GM18867 (cell line): Measurements from ENCODE around the gene SMIM35.
"Not testable (repeated sequence)": the region's sequence is repeated elsewhere in the genome, so short reads cannot be mapped to it uniquely, and the experiment has no call there.

ENCODE experiments used
- ATAC-seq: cut with Tn5 transposase; IDR thresholded peaks from one replicate; pipeline ENCODE4 v1.9.1; 2021; ENCODE audit warnings: mild to moderate bottlenecking, moderate library complexity; ENCODE audit not compliant: unreplicated experiment

Gene SMIM35

DNA sequence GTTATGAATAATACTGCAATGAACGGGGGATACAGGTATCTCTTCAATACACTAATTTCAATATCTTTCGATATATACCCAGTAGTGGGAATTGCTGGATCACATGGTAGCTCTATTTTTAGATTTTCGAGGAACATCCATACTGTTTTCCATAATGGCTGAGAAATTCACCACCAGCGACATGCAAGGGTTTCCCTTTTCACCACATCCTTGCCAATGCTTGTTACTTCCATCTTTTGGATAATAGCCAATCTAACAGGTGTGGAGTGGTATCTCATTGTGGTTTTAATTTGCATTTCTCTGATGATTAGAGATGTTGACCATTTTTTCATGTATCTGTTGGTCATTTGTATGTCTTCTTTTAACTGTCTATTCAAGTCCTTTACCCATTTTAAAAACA is 94.6 kb downstream of the SMIM35 start:
- ATAC-seq = peak; percentile 41

DNA sequence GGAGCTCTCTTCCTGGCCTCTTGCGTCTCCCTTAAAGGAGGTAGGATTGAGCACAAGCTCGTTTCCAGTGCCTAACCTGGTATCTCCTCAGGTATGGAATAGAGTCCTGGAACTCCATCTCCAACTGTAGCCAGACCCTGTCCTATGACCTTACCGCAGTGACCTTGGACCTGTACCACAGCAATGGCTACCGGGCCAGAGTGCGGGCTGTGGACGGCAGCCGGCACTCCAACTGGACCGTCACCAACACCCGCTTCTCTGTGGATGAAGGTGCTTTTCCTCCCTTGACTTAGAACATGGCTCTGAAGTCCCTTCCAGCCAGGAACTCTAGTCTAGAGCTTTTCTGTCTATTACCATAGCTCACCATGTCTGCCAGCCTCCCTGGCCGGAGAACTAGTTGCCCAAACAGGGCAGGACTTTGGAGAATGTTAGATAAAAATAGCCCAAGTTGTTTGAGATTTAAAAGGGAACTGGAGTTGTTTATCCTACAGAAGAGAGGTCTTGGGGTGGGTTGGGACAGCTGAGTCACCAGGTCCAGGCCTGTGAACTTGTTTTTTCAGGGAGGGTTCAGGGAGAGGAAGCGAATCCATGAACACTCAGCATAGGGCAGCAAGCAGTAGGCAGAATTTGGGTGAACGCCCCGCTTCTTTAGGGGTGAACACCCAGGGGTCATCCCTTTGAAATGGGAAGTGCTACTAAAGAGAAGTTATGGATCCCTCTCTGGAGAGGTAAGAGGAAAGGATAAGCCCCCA is 97.2 kb downstream of the SMIM35 start:
- no peak for ATAC-seq

DNA sequence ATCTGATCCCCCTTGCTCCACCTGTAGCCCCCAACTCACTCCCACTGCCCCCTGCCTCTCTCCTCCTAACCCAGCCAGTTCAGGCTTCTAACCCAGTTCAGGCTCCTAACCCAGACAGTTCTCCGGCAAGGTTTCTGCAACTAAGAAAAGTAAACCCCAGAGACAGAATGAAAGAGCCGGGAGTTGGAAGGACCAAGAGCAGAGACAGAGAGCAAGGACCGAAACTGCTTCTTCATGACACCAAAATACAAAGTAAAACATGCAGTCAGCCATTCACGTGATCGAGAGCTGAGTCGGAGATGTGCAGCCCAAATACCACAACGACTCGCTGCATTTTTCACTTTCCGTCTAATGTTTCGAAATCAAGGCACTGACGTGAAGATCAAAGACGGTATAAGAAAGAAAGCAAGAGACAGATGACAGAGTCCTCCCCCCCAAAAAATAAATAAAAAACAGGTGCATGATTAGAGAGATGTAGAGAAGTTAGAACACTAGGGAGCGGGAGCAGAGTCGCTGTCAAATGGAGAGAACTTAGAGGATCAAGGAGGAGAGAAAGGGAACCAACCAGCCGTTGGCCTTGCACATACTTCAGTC is 99.7 kb downstream of the SMIM35 start:
- ATAC-seq = peak; percentile 54

DNA sequence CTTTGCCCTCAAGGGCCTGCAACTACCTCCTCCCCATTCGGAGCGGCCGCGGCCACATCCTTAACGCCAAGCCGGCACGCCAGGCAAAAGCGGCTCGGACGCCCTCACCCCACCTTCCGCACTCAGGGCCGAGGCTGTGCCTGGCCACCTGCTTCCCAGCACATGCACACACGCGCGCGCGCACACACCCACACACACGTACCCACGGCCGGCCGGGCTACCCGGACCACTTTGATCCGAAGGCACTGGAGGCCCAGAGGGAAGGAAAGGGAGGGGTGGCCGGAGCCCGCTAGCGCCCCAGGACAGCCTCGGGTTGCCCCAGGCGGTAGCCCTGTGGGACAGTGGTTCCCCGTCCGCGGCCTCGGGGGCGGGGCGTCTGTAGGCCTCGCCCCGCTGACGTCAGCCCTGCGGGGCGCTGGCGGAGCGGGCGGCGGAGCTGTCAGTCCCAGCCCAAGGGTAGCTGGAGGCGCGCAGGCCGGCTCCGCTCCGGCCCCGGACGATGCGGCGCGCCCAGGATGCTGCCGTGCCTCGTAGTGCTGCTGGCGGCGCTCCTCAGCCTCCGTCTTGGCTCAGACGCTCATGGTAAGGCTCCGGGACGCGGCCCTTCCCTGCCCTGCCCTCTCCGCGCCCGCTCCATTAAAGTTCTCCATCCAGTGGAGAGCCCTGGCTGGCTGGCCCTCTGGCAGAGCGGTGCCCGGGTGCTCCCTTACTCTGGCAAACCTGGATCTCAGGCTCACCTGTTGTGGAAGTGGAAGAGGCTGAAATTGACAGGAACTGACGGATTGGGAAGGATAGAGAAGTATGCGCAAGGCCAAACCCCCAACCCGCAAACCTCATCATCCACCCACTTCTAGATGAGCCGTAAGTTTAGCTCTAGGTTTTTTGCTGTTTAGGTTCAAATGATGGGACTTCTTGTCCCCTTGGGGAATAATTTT is 100.5 kb downstream of the SMIM35 start, which contains the start of gene IL10RA:
TSS of gene IL10RA (plus strand) at position 442 of the 935 bp plus-strand sequence. CDS start at position 516, 74 bp downstream.
- peak; percentile 82 for ATAC-seq

DNA sequence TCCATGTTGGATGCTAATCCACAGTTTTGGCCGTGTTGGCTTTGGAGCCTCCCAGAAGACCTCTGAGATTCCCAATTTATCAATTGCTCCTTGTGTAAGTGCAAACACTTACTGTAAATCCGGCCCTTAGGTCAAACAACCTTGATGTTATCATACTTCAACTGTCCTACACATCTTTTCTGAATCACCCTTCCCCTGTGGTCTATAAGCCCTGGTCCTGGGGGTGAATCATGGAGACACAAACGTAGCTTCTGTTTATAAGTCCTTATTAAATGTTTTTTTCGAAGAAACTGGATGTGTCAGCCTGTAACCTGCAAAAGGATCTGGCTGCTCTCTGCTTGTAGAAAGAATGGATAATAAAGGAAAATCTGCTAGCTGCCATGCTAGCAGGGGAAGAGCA is 102.3 kb downstream of the SMIM35 start:
- ATAC-seq = no peak

DNA sequence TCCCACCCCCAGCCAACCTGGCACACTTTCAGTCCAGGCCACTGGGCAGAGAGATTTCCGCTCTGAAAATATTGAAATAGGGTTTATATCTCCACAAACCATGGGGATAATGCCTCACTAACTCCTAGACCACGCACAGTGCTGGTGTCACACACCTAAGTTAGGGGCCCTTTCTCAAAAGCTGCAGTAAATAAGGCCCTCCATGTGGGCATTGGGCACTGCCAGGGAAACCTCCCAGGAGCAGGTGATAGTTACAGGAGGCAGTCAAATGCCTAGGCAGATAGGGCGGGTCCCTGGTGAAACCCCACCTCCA is 103.6 kb downstream of the SMIM35 start:
- ATAC-seq = no peak

DNA sequence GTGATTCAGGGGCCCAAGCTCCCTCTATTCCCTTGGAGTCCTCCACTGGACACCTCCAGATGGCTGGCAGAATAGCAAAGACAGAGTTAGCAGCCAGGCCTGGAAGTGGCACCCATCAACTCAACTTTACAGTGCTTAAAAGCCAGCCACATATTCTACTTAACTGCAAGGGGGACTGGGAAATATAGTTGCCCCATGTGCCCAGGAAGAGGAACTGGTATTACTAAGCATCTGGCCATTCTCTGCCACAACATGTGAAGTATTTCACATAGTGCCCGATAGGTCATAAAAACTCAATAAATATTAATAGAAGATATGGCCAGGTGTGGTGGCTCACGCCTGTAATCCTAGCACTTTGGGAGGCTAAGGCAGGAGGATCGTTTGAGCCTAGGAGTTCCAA is 106.0 kb downstream of the SMIM35 start:
- no peak for ATAC-seq

DNA sequence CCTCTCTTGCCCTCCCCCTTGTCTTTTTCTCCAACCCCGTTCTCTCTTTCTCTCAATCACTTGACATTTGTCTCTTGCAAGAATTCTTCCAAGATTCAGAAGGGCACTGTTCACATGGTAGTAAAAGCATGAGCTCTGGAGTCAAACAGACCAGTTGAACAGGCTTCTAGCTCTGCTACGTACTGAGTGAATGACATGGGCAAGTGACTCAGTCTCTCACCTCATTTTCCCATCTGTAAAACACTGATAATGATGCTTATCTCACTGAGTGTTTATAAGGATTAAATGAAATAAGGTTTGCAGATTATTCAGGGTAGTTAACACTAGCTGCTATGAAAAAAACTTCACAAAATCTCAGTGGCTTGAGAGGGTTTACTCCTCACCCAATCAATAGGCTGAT is 106.5 kb downstream of the SMIM35 start:
- peak; percentile 17 for ATAC-seq

DNA sequence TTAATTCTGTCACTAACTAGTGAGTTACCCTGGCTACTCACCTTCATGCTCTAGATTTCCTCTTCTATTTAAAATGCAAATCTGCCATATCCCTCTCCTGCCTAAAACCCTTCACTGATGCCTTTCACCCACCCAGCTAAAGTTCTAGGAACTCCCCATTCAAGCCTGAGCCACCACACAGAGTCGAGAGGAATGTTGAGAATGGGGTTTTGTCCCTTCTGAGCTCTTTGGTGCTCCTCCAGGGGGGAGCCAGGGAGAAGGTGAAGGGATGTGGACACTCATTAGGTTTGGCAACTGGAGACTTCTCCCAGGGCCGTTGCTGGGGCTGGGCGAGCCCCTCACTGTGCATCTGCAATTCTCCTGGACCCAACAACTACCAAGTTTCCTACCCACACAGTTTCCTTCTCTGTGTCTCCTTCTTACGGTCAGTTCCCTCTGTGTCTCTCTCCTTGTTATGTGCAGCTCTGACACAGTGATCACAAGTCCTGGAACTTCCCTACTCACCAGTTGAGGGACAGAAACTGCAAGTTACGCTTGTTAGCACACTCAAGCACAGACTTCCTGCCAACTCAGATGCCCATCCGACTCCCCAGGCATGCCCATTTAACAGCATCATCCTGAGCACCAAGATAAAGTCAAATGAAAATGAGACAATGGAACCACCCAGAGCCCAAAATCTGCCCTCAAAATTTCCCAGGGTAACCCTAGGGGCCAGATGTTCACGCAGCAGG is 107.1 kb downstream of the SMIM35 start:
- peak; percentile 54 for ATAC-seq

DNA sequence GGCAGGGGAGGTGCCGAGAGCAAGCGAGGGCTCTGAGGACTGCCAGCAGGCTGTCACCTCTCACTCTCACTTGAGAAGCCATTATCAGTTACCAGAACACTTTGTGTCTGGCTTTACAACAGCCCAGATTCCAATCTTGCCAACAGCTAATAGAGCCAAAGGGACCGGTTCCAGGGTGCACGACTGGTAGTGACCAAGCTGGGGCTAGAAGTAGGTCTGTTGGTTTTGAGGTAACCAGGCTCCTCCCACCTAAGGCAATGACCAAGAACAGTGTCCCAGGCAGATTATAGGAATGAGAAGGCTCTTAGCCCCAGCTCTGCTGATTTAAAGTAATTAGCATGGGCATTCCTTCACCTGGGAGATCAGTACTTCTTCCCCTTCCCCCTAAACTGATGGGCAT is 107.8 kb downstream of the SMIM35 start:
- ATAC-seq = no peak

DNA sequence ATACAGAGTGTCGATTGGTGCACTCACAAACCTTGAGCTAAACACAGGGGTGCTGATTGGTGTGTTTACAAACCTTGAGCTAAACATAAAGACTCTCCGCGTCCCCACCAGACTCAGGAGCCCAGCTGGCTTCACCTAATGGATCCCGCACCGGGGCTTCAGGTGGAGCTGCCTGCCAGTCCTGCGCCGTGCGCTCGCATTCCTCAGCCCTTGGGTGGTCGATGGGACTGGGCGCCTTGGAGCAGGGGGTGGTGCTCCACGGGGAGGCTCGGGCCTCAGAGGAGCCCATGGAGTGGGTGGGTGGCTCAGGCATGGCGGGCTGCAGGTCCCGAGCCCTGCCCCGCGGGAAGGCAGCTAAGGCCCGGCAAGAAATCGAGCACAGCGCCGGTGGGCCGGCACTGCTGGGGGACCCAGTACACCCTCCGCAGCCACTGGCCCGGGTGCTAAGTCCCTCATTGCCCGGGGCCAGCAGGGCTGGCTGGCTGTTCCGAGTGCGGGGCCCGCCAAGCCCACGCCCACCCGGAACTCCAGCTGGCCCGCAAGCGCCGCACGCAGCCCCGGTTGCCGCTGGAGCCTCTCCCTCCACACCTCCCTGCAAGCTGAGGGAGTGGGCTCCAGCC is 108.4 kb downstream of the SMIM35 start:
- not testable (repeated sequence) for ATAC-seq

DNA sequence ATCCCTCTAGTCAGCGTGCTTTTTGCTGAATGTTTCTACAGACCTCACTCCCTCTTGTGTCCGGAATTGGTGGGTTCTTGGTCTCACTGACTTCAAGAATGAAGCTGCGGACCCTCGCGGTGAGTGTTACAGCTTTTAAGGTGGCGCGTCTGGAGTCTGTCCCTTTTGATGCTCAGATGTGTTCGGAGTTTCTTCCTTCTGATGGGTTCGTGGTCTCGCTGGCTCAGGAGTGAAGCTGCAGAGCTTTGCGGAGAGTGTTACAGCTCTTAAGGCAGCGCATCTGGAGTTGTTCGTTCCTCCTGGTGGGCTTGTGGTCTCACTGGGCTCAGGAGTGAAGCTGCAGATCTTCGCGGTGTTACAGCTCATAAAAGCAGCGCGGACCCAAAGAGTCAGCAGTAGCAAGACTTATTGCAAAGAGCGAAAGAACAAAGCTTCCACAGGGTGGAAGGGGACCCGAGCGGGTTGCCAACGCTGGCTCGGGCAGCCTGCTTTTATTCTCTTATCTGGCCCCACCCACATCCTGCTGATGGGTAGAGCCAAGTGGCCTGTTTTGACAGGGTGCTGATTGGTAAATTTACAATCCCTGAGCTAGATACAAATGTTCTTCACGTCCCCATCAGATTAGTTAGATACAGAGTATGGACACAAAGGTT is 109.0 kb downstream of the SMIM35 start:
- ATAC-seq = not testable (repeated sequence)

DNA sequence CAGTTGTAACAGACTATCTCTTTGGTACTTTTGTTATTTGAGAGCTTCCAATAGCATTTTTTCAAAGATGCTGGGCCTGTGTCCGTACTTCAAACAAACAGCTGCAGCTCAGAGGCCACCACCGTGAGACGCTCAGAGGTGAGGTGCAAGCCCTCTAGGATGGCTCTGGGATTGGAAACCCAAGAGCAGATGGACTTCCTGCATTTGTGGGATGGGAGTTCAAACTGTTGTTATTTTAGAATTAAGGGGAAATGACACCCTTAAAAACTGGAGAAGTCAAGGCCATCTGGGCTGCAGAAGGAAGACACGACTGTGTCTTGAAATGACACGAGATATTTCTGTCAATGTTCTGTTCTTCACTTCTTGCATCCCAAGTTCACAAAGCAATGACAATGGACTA is 109.7 kb downstream of the SMIM35 start:
- ATAC-seq = no peak

DNA sequence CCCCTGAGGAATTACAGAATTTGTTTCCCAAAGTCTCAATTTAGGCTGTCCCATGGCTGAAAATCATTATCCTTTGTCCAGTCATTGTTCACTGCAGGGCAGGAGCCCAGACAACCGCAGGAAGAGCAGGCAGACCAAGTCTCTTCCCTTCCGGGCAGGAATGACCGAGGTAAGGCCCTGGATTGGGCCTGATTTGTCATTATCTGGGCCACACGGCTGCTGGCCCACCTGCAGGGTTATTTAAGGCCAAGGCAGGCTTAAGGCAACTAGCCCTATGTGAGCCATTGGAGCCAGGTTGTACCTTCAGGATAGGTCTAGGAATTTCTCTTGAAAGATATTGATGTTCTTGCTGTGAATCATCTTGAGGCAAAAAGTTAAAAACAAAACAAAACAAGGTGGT is 110.3 kb downstream of the SMIM35 start:
- ATAC-seq = no peak

DNA sequence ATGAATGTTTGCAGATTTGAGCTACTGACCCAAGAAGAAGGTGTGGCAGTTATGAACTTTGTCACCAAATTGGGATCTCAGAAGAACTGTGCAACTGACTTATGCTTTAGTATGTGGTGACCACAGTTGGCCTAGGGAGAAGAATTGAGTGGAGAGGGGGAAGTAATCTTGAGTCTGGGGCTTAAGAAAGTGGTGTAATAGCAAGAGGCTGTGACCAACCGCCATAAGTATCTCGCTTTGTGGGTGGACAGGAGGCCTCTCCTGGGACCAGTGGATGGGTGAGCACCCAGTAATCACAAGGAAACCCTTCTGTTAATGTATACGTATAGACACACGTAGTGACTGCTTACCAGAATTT is 113.3 kb downstream of the SMIM35 start:
- no peak for ATAC-seq

DNA sequence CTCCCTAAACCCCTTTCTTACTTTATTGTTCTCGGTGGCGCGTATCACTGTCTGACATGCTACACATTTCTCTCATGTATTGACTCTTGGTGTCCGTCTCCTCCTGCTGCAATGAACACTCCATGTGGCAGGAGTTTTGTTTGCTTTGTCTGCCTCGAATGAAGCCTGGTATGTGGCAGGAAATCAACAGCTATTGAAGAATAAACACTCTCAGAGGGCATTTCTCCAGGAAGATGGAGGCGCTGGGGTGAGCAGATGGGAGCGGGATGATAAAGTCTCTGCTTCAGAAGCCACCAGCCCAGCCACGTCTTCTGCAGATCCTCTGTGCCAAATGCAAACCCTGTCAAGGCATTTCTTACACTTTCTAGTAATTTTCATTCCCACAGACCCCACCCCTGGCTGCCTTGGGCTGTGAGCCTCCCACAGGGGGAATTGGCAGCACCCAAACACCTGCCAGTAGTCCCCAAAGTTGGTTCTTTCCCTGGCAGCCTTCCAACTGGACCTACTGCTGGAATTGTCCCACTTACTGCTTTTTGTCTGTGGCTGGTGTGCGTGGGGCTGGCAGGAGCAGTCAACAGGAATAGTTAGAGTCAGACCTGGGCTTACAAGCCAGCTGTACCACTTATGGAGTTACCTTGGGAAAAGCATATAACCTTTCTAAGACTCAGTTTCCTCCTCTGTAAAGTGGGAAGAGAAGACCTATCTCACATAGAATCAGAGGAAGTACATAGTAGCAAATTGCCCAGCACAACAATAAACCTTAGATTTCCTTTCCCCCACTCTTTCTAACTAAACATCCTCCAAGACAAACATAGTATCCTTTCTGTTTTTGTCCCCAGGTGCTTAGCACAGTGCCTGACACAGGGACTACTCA is 113.9 kb downstream of the SMIM35 start:
- ATAC-seq = no peak

DNA sequence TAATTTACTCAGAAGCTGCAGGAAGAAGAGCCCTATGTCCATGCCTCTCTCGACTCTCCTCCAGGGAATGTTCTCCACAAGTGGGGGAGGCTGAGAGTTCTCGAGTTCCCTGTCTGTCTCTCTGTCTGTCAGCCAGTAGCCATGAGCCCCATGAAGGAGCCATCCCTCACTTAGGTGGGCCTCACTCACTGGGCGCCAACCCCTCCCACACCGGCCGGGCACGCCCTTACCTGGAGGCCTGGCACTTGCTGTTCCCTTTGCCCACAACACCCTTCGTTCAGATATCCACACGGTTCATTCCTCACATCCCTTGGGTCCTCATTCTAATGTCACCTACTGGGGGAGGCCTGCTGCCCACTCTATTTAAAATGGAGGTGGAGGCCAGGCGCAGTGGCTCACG is 114.7 kb downstream of the SMIM35 start:
- no peak for ATAC-seq

DNA sequence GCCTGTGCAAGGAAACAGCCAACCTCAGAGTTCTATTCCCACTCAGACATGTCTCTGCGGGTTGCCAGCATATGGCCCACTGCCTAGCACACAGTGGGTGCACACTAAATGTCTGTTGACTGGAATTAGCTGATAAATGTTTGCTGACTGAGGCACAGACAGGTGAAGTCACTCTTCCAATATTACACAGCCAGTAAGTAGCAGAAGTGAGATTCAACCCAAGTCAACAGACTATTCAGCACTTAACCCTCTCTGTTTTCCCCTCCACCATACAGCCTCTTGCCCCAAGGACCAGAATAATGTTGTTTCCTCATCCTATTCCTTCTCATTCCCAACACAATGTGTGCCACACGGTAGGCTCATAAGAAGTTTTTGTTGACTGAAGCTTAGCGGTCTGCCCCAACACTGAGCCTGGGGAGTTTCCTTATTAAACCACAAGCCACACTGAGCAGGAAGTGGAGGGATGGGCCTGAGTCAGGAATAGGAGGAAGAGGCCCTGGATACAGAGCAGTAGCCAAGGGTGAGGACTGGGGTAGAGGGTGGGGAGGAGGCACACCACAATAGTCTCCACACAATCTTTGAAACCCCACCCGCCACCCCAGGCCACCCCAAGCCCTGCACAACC is 116.3 kb downstream of the SMIM35 start:
- ATAC-seq = no peak
